Measurements from ENCODE around the gene CENPVL1. TPM values are rescaled to one million over a fixed set of nuclear protein-coding genes. Genes with fewer than 3 reads are reported as not detected.

CENPVL1 gene
- total RNA-seq, 1 donor from 2014 or later: not detected

Other genes with a start within 250 kb of the CENPVL1 start
- not detected for gene NUDT11, start 213.9 kb upstream of the CENPVL1 start, total RNA-seq
- not detected for gene CENPVL3, start 91.6 kb upstream of the CENPVL1 start, total RNA-seq
- gene CENPVL2, start 27.7 kb upstream of the CENPVL1 start, total RNA-seq: not detected
- gene GSPT2, start 32.9 kb downstream of the CENPVL1 start, total RNA-seq: 8.6 TPM
- gene MAGED1, start 183.1 kb downstream of the CENPVL1 start, total RNA-seq: 79.9 TPM

Measured in cardiac septum (tissue), 1 donor.